Pancreas (tissue), 10 donors: ENCODE results near the gene RNF25. TPM values are rescaled to one million over a fixed set of nuclear protein-coding genes. Genes with fewer than 3 reads are reported as not detected.
A peak's percentile ranks its signal among the peaks of the same experiment; 100 is the strongest.

Source experiments
- ATAC-seq, 4 donors: fragments of 200-7000 bp; cut with Tn5 transposase; one replicate each; pipeline versions ENCODE4 v1.8.0 to v1.9.1; 2020; ENCODE audit warnings: mild to moderate bottlenecking in 4 of 4, moderate library complexity in 4 of 4
- DNase-seq, 6 donors: peaks; one replicate each; pipeline ENCODE4 v3.0.0-alpha.2; 2020
- FAIRE-seq: peaks from 2 replicates; lab custom pipeline; 2012; peaks lifted over from hg19 to GRCh38; lab: Jason Lieb, UNC
- H3K27ac ChIP-seq, 4 donors: fragments of 200-600 bp; sonication (generic); 1 replicate in 3 of 4; 2 replicates in 1 of 4; pipeline versions ENCODE4 v1.5.0 to v1.8.0; 2020
- H3K27me3 ChIP-seq, 4 donors: fragments of 200-600 bp; one replicate each; pipeline ENCODE4 v1.8.0; 2021
- H3K36me3 ChIP-seq, 3 donors: fragments of 200-600 bp; sonication (generic) in 1 of 3; one replicate each; pipeline versions ENCODE4 v1.5.0 to v1.8.0; 2020 to 2021
- H3K4me1 ChIP-seq, 3 donors: fragments of 200-600 bp; one replicate each; pipeline ENCODE4 v1.8.0; 2021
- H3K4me3 ChIP-seq, 4 donors: fragments of 200-600 bp; sonication (generic) in 2 of 4; one replicate each; pipeline versions ENCODE4 v1.5.0 to v1.8.0; 2020 to 2021
- H3K9me3 ChIP-seq, 4 donors: fragments of 200-600 bp; one replicate each; pipeline ENCODE4 v1.8.0; 2021
- CTCF ChIP-seq, 4 donors: fragments of 200-600 bp; sonication (generic) in 3 of 4; IDR thresholded peaks; one replicate each; pipeline versions ENCODE4 v1.5.0 to v1.8.0; 2021; ENCODE audit warnings: antibody characterized with exemption in 4 of 4
- WGBS, 2 donors: extraction: QIAGEN DNeasy Blood & Tissue Kit; methylation state at CpG; one replicate each; pipeline ENCODE4 v1.1.7; 2013; 5-methylcytosine and 5-hydroxymethylcytosine counted together
- intact Hi-C, 3 donors: fragments of 100-400 bp; cut with DNase I; formaldehyde crosslinking; loops; one replicate each; pipeline versions ENCODE4 v1.11.1 to v1.14.2; 2022
- polyA plus RNA-seq, 2 donors: library from polyadenylated mRNA; stranded (reverse); fragments of 200-250 nt; gene quantifications; one replicate each; pipeline ENCODE4 v1.2.3, GENCODE V29; 2013
- total RNA-seq, 6 donors: library from RNA; stranded (reverse); fragmentation: NEBNext Ultra II Directional in 4 of 6; extraction: Animal tissue kit (Norgen Biotek cat#: 25700) in 4 of 6; gene quantifications; one replicate each; pipeline versions ENCODE4 v1.2.1 to v1.2.4, GENCODE V29; 2021 to 2023
- donor health status: healthy with polysubstance abuse.
- donor health status: DM: no; HTN: no; CAD: no; lungs with moderate emphysema.
- donor health status: DM: no; HTN: no; CAD: no.
- donor health status: control.
- donor health status: control.
- donor health status: Bipolar disorder and iron deficiency.
- donor health status: DM: yes; HTN: yes; CAD: no.
- donor health status: DM: no; HTN: no; CAD: no.
- donor health status: DM: no; HTN: no; CAD: no.
- donor health status: DM: yes; HTN: yes; CAD: no.

The RNF25 gene
- total and polyA plus RNA-seq, 8 donors = 4.5 to 28.8 (median 9.3) TPM

GRCh38 chr2:218680061-218680460, 8.3 kb upstream of the RNF25 start:
- DNase-seq (no peak), FAIRE-seq (no peak), ATAC-seq (no peak)
- Histone ChIP-seq H3K27me3 (no peaks in the 10 kb centered on the region), H3K4me1 (no peaks in the 10 kb centered on the region), H3K36me3 (peaks cover 0 to 11% (median 9%) of the 10 kb centered on the region in 3 donors), H3K4me3 (no peak overlapping the region), H3K27ac (no peak overlapping the region), H3K9me3 (no peaks in the 10 kb centered on the region)
- WGBS, 2 donors = 65 to 77% methylated on average over 3 of the region's 3 CpGs
- TF ChIP-seq CTCF (IDR thresholded peaks at IDR 0.05) = no peak
- intact Hi-C loops = no loop called here

- intact Hi-C loops = no loop called here
- WGBS, 2 donors = 64 to 77% methylated on average over 4 of the region's 4 CpGs
- no peak overlapping the region for H3K27ac ChIP-seq
- FAIRE-seq (no peak), ATAC-seq (peak in 2 of 4 donors; percentile 28 to 55), DNase-seq (no peak)
- TF ChIP-seq CTCF (IDR thresholded peaks at IDR 0.05) = no peak
- H3K36me3 ChIP-seq = peaks cover 0 to 11% (median 9%) of the 10 kb centered on the region in 3 donors
- no peaks in the 10 kb centered on the region for H3K9me3 ChIP-seq
- H3K4me3 ChIP-seq = no peak overlapping the region
- no peaks in the 10 kb centered on the region for H3K27me3 ChIP-seq
- no peaks in the 10 kb centered on the region for H3K4me1 ChIP-seq
Observed at GRCh38 chr2:218679119-218679518, 7.3 kb upstream of the RNF25 start.

GRCh38 chr2:218671097-218671653, 627 bp downstream of the RNF25 start:
- Histone ChIP-seq H3K27me3 (no peaks in the 10 kb centered on the region), H3K4me3 (peak overlapping the region; percentile 58 to 80 (median 76)), H3K36me3 (peaks cover 0 to 10% (median under 1%) of the 10 kb centered on the region in 3 donors), H3K4me1 (peaks cover 0 to 11% (median 0%) of the 10 kb centered on the region in 3 donors), H3K9me3 (no peaks in the 10 kb centered on the region), H3K27ac (peak overlapping the region in 1 of 4 donors; percentile 44)
- 40 to 42% methylated on average over 12 of the region's 12 CpGs for whole genome bisulfite sequencing, 2 donors
- ATAC-seq = peak in 1 of 4 donors; percentile 3
- no peak for FAIRE-seq
- no peak for DNase-seq
- TF ChIP-seq CTCF (IDR thresholded peaks at IDR 0.05) = no peak
- intact Hi-C loops = no loop called here

GRCh38 chr2:218664653-218665052, 7.1 kb downstream of the RNF25 start:
- FAIRE-seq (no peak), DNase-seq (no peak), ATAC-seq (no peak)
- no peak overlapping the region for H3K27ac ChIP-seq
- WGBS, 2 donors = 88 to 94% methylated on average over 7 of the region's 7 CpGs
- H3K36me3 ChIP-seq = peaks cover 0 to 45% (median 34%) of the 10 kb centered on the region in 3 donors
- intact Hi-C loops = no loop called here
- H3K9me3 ChIP-seq = no peaks in the 10 kb centered on the region
- H3K4me3 ChIP-seq = no peak overlapping the region
- no peaks in the 10 kb centered on the region for H3K27me3 ChIP-seq
- TF ChIP-seq CTCF (IDR thresholded peaks at IDR 0.05) = no peak
- H3K4me1 ChIP-seq = peaks cover 0 to 9% (median 0%) of the 10 kb centered on the region in 3 donors

GRCh38 chr2:218663901-218664300, 7.9 kb downstream of the RNF25 start:
- Histone ChIP-seq H3K9me3 (no peaks in the 10 kb centered on the region), H3K36me3 (peaks cover 0 to 45% (median 34%) of the 10 kb centered on the region in 3 donors), H3K27ac (no peak overlapping the region), H3K27me3 (no peaks in the 10 kb centered on the region), H3K4me3 (no peak overlapping the region), H3K4me1 (peaks cover 0 to 9% (median 0%) of the 10 kb centered on the region in 3 donors)
- DNase-seq = no peak
- no peak for TF ChIP-seq CTCF (IDR thresholded peaks at IDR 0.05)
- intact Hi-C loops = no loop called here
- no peak for ATAC-seq
- WGBS, 2 donors = 89 to 94% methylated on average over 15 of the region's 15 CpGs
- FAIRE-seq = no peak
